Immature natural killer cell (primary cell): Measurements from ENCODE around the gene CEACAM19. TPM values are rescaled to one million over a fixed set of nuclear protein-coding genes. Genes with fewer than 3 reads are reported as not detected.
"Not testable (repeated sequence)": the region's sequence is repeated elsewhere in the genome, so short reads cannot be mapped to it uniquely, and the experiment has no call there.

Experiments
- DNase-seq, 3 donors: peaks; one replicate each; pipeline ENCODE4 v3.0.0; 2022; ENCODE audit warnings: mixed read lengths in 1 of 3
- H3K27ac Mint-ChIP-seq, 6 donors: one replicate each; pipeline ENCODE4 v1.8.0; 2020; ENCODE audit warnings: mixed read lengths in 6 of 6, mild to moderate bottlenecking in 5 of 6, inconsistent platforms in 4 of 6, moderate library complexity in 3 of 6
- H3K27me3 Mint-ChIP-seq, 3 donors: one replicate each; pipeline ENCODE4 v1.8.0; 2020 to 2021; ENCODE audit warnings: low read depth in 3 of 3, mild to moderate bottlenecking in 3 of 3, mixed read lengths in 3 of 3, moderate library complexity in 3 of 3, inconsistent platforms in 1 of 3
- H3K36me3 Mint-ChIP-seq, 3 donors: one replicate each; pipeline ENCODE4 v1.8.0; 2020; ENCODE audit warnings: mixed read lengths in 3 of 3, inconsistent platforms in 2 of 3, mild to moderate bottlenecking in 2 of 3
- H3K4me1 Mint-ChIP-seq, 2 donors: one replicate each; pipeline ENCODE4 v1.8.0; 2020; ENCODE audit warnings: inconsistent platforms in 2 of 2, mild to moderate bottlenecking in 2 of 2, mixed read lengths in 2 of 2, moderate library complexity in 1 of 2
- H3K4me3 Mint-ChIP-seq, 5 donors: one replicate each; pipeline ENCODE4 v1.8.0; 2020; ENCODE audit warnings: mild to moderate bottlenecking in 5 of 5, mixed read lengths in 5 of 5, inconsistent platforms in 3 of 5, moderate library complexity in 3 of 5
- H3K9me3 Mint-ChIP-seq, 6 donors: one replicate each; pipeline ENCODE4 v1.8.0; 2020; ENCODE audit warnings: mild to moderate bottlenecking in 6 of 6, mixed read lengths in 6 of 6, inconsistent platforms in 4 of 6, moderate library complexity in 3 of 6
- polyA plus RNA-seq, 3 donors: library from polyadenylated mRNA; unstranded; fragments of 300-500 nt; fragmentation: Illumina TruSeq; gene quantifications; one replicate each; pipeline ENCODE4 v1.2.3, GENCODE V29; 2021

CEACAM19 gene
- polyA plus RNA-seq, 3 donors from 2014 or later = 0.22 TPM; not detected in 2

GRCh38 chr19:44672226-44672625, 944 bp downstream of the CEACAM19 start:
- Mint-ChIP-seq H3K27me3 (peaks cover 0 to 7% (median 2%) of the 10 kb centered on the region in 3 donors), H3K4me3 (no peak overlapping the region), H3K4me1 (no peaks in the 10 kb centered on the region), H3K27ac (no peak overlapping the region), H3K36me3 (peaks cover 0 to 2% (median 2%) of the 10 kb centered on the region in 3 donors), H3K9me3 (no peaks in the 10 kb centered on the region)
- no peak for DNase-seq

- H3K4me3 Mint-ChIP-seq = no peak overlapping the region
- H3K27ac Mint-ChIP-seq = no peak overlapping the region
- H3K4me1 Mint-ChIP-seq = no peaks in the 10 kb centered on the region
- H3K36me3 Mint-ChIP-seq = peaks cover 0 to 5% (median 2%) of the 10 kb centered on the region in 3 donors
- no peaks in the 10 kb centered on the region for H3K9me3 Mint-ChIP-seq
- DNase-seq = no peak
- H3K27me3 Mint-ChIP-seq = peaks cover 0 to 7% (median 2%) of the 10 kb centered on the region in 3 donors
Observed at GRCh38 chr19:44673510-44673909, 2.2 kb downstream of the CEACAM19 start.

- no peaks in the 10 kb centered on the region for H3K9me3 Mint-ChIP-seq
- H3K36me3 Mint-ChIP-seq = peaks cover 0 to 5% (median 2%) of the 10 kb centered on the region in 3 donors
- H3K4me3 Mint-ChIP-seq = no peak overlapping the region
- H3K27me3 Mint-ChIP-seq = peaks cover 0 to 7% (median 2%) of the 10 kb centered on the region in 3 donors
- no peak for DNase-seq
- H3K27ac Mint-ChIP-seq = no peak overlapping the region
- H3K4me1 Mint-ChIP-seq = no peaks in the 10 kb centered on the region
Observed at GRCh38 chr19:44675521-44675920, 4.2 kb downstream of the CEACAM19 start.

- no peak for DNase-seq
- H3K27me3 Mint-ChIP-seq = peaks cover 0 to 7% (median 2%) of the 10 kb centered on the region in 3 donors
- no peaks in the 10 kb centered on the region for H3K4me1 Mint-ChIP-seq
- H3K36me3 Mint-ChIP-seq = peaks cover 0 to 5% (median 2%) of the 10 kb centered on the region in 3 donors
- no peak overlapping the region for H3K27ac Mint-ChIP-seq
- no peak overlapping the region for H3K4me3 Mint-ChIP-seq
- no peaks in the 10 kb centered on the region for H3K9me3 Mint-ChIP-seq
Observed at GRCh38 chr19:44677019-44677811, 5.9 kb downstream of the CEACAM19 start.

GRCh38 chr19:44680536-44680935, 9.3 kb downstream of the CEACAM19 start:
- Mint-ChIP-seq H3K27ac (no peak overlapping the region), H3K4me3 (no peak overlapping the region), H3K27me3 (peaks cover 2 to 4% (median 2%) of the 10 kb centered on the region in 3 donors), H3K4me1 (no peaks in the 10 kb centered on the region), H3K9me3 (no peaks in the 10 kb centered on the region), H3K36me3 (peaks cover 0 to 7% (median 5%) of the 10 kb centered on the region in 3 donors)
- no peak for DNase-seq

GRCh38 chr19:44681992-44682790, 10.9 kb downstream of the CEACAM19 start:
- Mint-ChIP-seq H3K4me3 (no peak overlapping the region), H3K27me3 (peaks cover 0 to 2% (median 2%) of the 10 kb centered on the region in 3 donors), H3K4me1 (no peaks in the 10 kb centered on the region), H3K27ac (no peak overlapping the region), H3K9me3 (no peaks in the 10 kb centered on the region), H3K36me3 (peaks cover 0 to 5% (median 3%) of the 10 kb centered on the region in 3 donors)
- DNase-seq = no peak

- Mint-ChIP-seq H3K4me3 (no peak overlapping the region), H3K27me3 (peaks cover 0 to 3% (median 2%) of the 10 kb centered on the region in 3 donors), H3K4me1 (no peaks in the 10 kb centered on the region), H3K36me3 (peaks cover 0 to 4% (median 0%) of the 10 kb centered on the region in 3 donors), H3K27ac (no peak overlapping the region), H3K9me3 (no peaks in the 10 kb centered on the region)
- no peak for DNase-seq
Observed at GRCh38 chr19:44682807-44683206, 11.5 kb downstream of the CEACAM19 start.

- Mint-ChIP-seq H3K27ac (no peak overlapping the region), H3K4me3 (no peak overlapping the region), H3K9me3 (no peaks in the 10 kb centered on the region), H3K36me3 (peaks cover 0 to 4% (median 0%) of the 10 kb centered on the region in 3 donors), H3K4me1 (no peaks in the 10 kb centered on the region), H3K27me3 (peaks cover 0 to 4% (median 2%) of the 10 kb centered on the region in 3 donors)
- no peak for DNase-seq
Observed at GRCh38 chr19:44683434-44684210, 12.3 kb downstream of the CEACAM19 start.

- not testable (repeated sequence) for H3K36me3 Mint-ChIP-seq, H3K27ac Mint-ChIP-seq, H3K9me3 Mint-ChIP-seq, H3K4me1 Mint-ChIP-seq, H3K4me3 Mint-ChIP-seq, H3K27me3 Mint-ChIP-seq, DNase-seq
Observed at GRCh38 chr19:44684396-44684795, 13.1 kb downstream of the CEACAM19 start.

- Mint-ChIP-seq H3K36me3 (peaks cover 0 to 4% (median 0%) of the 10 kb centered on the region in 3 donors), H3K27me3 (peaks cover 0 to 4% (median 2%) of the 10 kb centered on the region in 3 donors), H3K27ac (no peak overlapping the region), H3K4me3 (no peak overlapping the region), H3K9me3 (no peaks in the 10 kb centered on the region), H3K4me1 (peaks cover 0 to 4% of the 10 kb centered on the region in 2 donors)
- DNase-seq = no peak
Observed at GRCh38 chr19:44684892-44685863, 13.9 kb downstream of the CEACAM19 start.

GRCh38 chr19:44685877-44686276, 14.6 kb downstream of the CEACAM19 start:
- DNase-seq = no peak
- Mint-ChIP-seq H3K4me1 (peaks cover 0 to 4% of the 10 kb centered on the region in 2 donors), H3K9me3 (no peaks in the 10 kb centered on the region), H3K4me3 (no peak overlapping the region), H3K27ac (no peak overlapping the region), H3K36me3 (peaks cover 0 to 4% (median 0%) of the 10 kb centered on the region in 3 donors), H3K27me3 (peaks cover 0 to 4% (median 2%) of the 10 kb centered on the region in 3 donors)

- H3K4me3 Mint-ChIP-seq = no peak overlapping the region
- H3K27ac Mint-ChIP-seq = no peak overlapping the region
- peaks cover 0 to 4% (median 2%) of the 10 kb centered on the region in 3 donors for H3K27me3 Mint-ChIP-seq
- no peaks in the 10 kb centered on the region for H3K9me3 Mint-ChIP-seq
- no peak for DNase-seq
- peaks cover 2 to 4% of the 10 kb centered on the region in 2 donors for H3K4me1 Mint-ChIP-seq
- H3K36me3 Mint-ChIP-seq = peaks cover 0 to 4% (median 0%) of the 10 kb centered on the region in 3 donors
Observed at GRCh38 chr19:44686896-44687295, 15.6 kb downstream of the CEACAM19 start.
